BJ (cell line): ENCODE measurements around the gene KCNE3. TPM values are rescaled to one million over a fixed set of nuclear protein-coding genes. Genes with fewer than 3 reads are reported as not detected.

Experiments
- CTCF ChIA-PET: fragments of 350-600 bp; formaldehyde crosslinking; extraction: SDS; loops from one replicate; lab custom pipeline; 2021; ENCODE audit warnings: antibody characterized with exemption, inconsistent platforms; lab: Yijun Ruan, JAX
- POLR2A ChIA-PET: fragments of 300-600 bp; sonication (Branson Sonifier 250); formaldehyde crosslinking; extraction: SDS; loops from one replicate; lab custom pipeline; 2021; ENCODE audit warnings: antibody characterized with exemption; lab: Charles Lee
- DNase-seq: peaks from one replicate; pipeline ENCODE4 v3.0.0-alpha.2; 2011; ENCODE audit warnings: low read depth
- H3K27me3 ChIP-seq: 2 replicates; pipeline ENCODE4 v1.6.0; 2011; ENCODE audit warnings: low read length; ENCODE audit not compliant: control insufficient read depth, insufficient read depth
- H3K36me3 ChIP-seq: 2 replicates; pipeline ENCODE4 v1.5.1; 2011; ENCODE audit warnings: low read length; ENCODE audit not compliant: control insufficient read depth, insufficient read depth
- H3K4me3 ChIP-seq: 2 replicates; pipeline ENCODE4 v1.5.1; 2011; ENCODE audit warnings: low read depth, mild to moderate bottlenecking, control low read depth, low read length
- CTCF ChIP-seq: IDR thresholded peaks from 2 replicates; pipeline ENCODE4 v1.5.1; 2011; ENCODE audit warnings: low read depth, mild to moderate bottlenecking, control low read depth, inconsistent platforms, low read length, moderate library complexity; ENCODE audit not compliant: insufficient read depth
- polyA plus RNA-seq: library from polyadenylated mRNA; depleted of rRNA; stranded (reverse); fragments of >200 nt; gene quantifications from 2 replicates; pipeline ENCODE4 v1.2.3, GENCODE V29; 2011

Gene KCNE3
- polyA plus RNA-seq, 1 experiment: 0.94 TPM

- Histone ChIP-seq H3K4me3 (no peak overlapping the region), H3K36me3 (no peaks in the 10 kb centered on the region), H3K27me3 (no peaks in the 10 kb centered on the region)
- ChIA-PET POLR2A (no interaction called here), CTCF (interaction anchor here (0.7 to 3.4 kb wide), 8 partner anchors 10 to 182 kb away, joined by 3 to 11 read pairs (median 5); no protein-coding TSS in a partner anchor)
- no peak for TF ChIP-seq CTCF
- no peak for DNase-seq
These were observed 29.8 kb downstream of the KCNE3 start for GRCh38 chr11:74437441-74438042.

- Histone ChIP-seq H3K27me3 (no peaks in the 10 kb centered on the region), H3K36me3 (no peaks in the 10 kb centered on the region), H3K4me3 (no peak overlapping the region)
- ChIA-PET POLR2A (no interaction called here), CTCF (no interaction called here)
- TF ChIP-seq CTCF: no peak
- DNase-seq: no peak
These were observed 32.8 kb downstream of the KCNE3 start for GRCh38 chr11:74434528-74434927.

- H3K36me3 ChIP-seq: no peaks in the 10 kb centered on the region
These were observed 38.1 kb downstream of the KCNE3 start for GRCh38 chr11:74429205-74429604.

GRCh38 chr11:74427384-74427886 is 39.9 kb downstream of the KCNE3 start:
- ChIA-PET CTCF (interaction anchor here (1.1 kb wide), 1 partner anchor 38 kb away, joined by 4 read pairs; no protein-coding TSS in a partner anchor), POLR2A (no interaction called here)
- no peak overlapping the region for H3K4me3 ChIP-seq
- no peak for DNase-seq
- no peaks in the 10 kb centered on the region for H3K27me3 ChIP-seq
- TF ChIP-seq CTCF: no peak
- H3K36me3 ChIP-seq: no peaks in the 10 kb centered on the region

More at GRCh38 chr11:74429205-74429604, 38.1 kb downstream of the KCNE3 start:
- DNase-seq: no peak
- POLR2A ChIA-PET: no interaction called here
- no peak for TF ChIP-seq CTCF
- Histone ChIP-seq H3K4me3 (no peak overlapping the region), H3K27me3 (no peaks in the 10 kb centered on the region)
- CTCF ChIA-PET: interaction anchor here (1.1 kb wide), 2 partner anchors 24 to 273 kb away, joined by 3 read pairs; no protein-coding TSS in a partner anchor

- CTCF ChIA-PET: interaction anchor here (1.0 kb wide), 1 partner anchor 36 kb away, joined by 3 read pairs; no protein-coding TSS in a partner anchor
These were observed 42.2 kb downstream of the KCNE3 start for GRCh38 chr11:74425100-74425499.

More at GRCh38 chr11:74425100-74425499, 42.2 kb downstream of the KCNE3 start:
- TF ChIP-seq CTCF: no peak
- POLR2A ChIA-PET: no interaction called here
- H3K27me3 ChIP-seq: no peaks in the 10 kb centered on the region
- no peak for DNase-seq
- no peak overlapping the region for H3K4me3 ChIP-seq
- H3K36me3 ChIP-seq: no peaks in the 10 kb centered on the region
